Neural cell (in vitro differentiated cells): Measurements from ENCODE around the gene PIAS2. TPM values are rescaled to one million over a fixed set of nuclear protein-coding genes. Genes with fewer than 3 reads are reported as not detected.

Experiments used
- H2AFZ ChIP-seq: fragments of 200-600, 300-800 bp; sonication (generic), shearing (Covaris generic); 2 replicates; pipeline ENCODE4 v1.6.0; 2014; ENCODE audit warnings: low read depth, mild to moderate bottlenecking, antibody characterized with exemption, low read length, moderate library complexity
- H3F3A ChIP-seq: fragments of 200-600 bp; shearing (Covaris generic); 2 replicates; pipeline ENCODE4 v1.6.1; 2016; ENCODE audit warnings: mild to moderate bottlenecking, moderate library complexity, mixed read lengths, antibody characterized with exemption, low read length; ENCODE audit not compliant: insufficient read depth, poor library complexity, severe bottlenecking
- H3K27ac ChIP-seq: fragments of 200-600, 300-800 bp; sonication (generic), shearing (Covaris generic); 2 replicates; pipeline ENCODE4 v1.5.1; 2014; ENCODE audit warnings: mild to moderate bottlenecking, low read length, moderate library complexity
- H3K27me3 ChIP-seq: fragments of 300-800, 200-600 bp; sonication (generic), shearing (Covaris generic); 2 replicates; pipeline ENCODE4 v1.6.0; 2014; ENCODE audit warnings: mild to moderate bottlenecking, low read depth, low read length, moderate library complexity; ENCODE audit not compliant: insufficient read depth
- H3K36me3 ChIP-seq: fragments of 300-800, 200-600 bp; sonication (generic), shearing (Covaris generic); 2 replicates; pipeline ENCODE4 v1.5.1; 2014; ENCODE audit warnings: mild to moderate bottlenecking, antibody characterized with exemption, low read length, moderate library complexity; ENCODE audit not compliant: insufficient read depth
- H3K4me2 ChIP-seq: fragments of 300-800, 200-600 bp; sonication (generic), shearing (Covaris generic); 2 replicates; pipeline ENCODE4 v1.6.0; 2014; ENCODE audit warnings: mild to moderate bottlenecking, low read length
- H3K4me3 ChIP-seq: fragments of 300-800, 200-600 bp; sonication (generic), shearing (Covaris generic); 2 replicates; pipeline ENCODE4 v1.5.1; 2014; ENCODE audit warnings: mild to moderate bottlenecking, low read length, moderate library complexity
- H3K79me2 ChIP-seq: fragments of 200-600 bp; shearing (Covaris generic); replicated peaks from 2 replicates; pipeline ENCODE4 v1.6.0; 2014; ENCODE audit warnings: mild to moderate bottlenecking, low read length, moderate library complexity; ENCODE audit not compliant: insufficient read depth
- H3K9ac ChIP-seq: fragments of 300-800, 200-600 bp; sonication (generic), shearing (Covaris generic); 2 replicates; pipeline ENCODE4 v1.6.1; 2016; ENCODE audit warnings: mild to moderate bottlenecking, low read length, mixed read lengths
- H3K9me2 ChIP-seq: fragments of 200-600 bp; shearing (Covaris generic); 2 replicates; pipeline ENCODE4 v1.6.1; 2016; ENCODE audit warnings: mild to moderate bottlenecking, low read length, mixed read lengths; ENCODE audit not compliant: insufficient read depth
- H3K9me3 ChIP-seq: fragments of 200-600, 300-800 bp; sonication (generic), shearing (Covaris generic); 2 replicates; pipeline ENCODE4 v1.6.1; 2016; ENCODE audit warnings: mild to moderate bottlenecking, mixed run types, low read length, moderate library complexity, mixed read lengths
- H4K20me1 ChIP-seq: fragments of 200-600 bp; shearing (Covaris generic); 2 replicates; pipeline ENCODE4 v1.6.1; 2016; ENCODE audit warnings: mild to moderate bottlenecking, mixed run types; ENCODE audit not compliant: insufficient read depth
- EP300 ChIP-seq: fragments of 450-650 bp; conservative IDR thresholded peaks from 2 replicates; pipeline ENCODE4 v1.6.1; 2014; ENCODE audit warnings: antibody characterized with exemption, mild to moderate bottlenecking, moderate library complexity; ENCODE audit not compliant: poor library complexity, severe bottlenecking
- EZH2 ChIP-seq: fragments of 200-600, 300-800 bp; shearing (Covaris generic), sonication (generic); IDR thresholded peaks from 2 replicates; pipeline ENCODE4 v1.6.1; 2014; ENCODE audit warnings: antibody characterized with exemption, low read length, borderline replicate concordance, mild to moderate bottlenecking; ENCODE audit not compliant: insufficient read depth, poor library complexity, severe bottlenecking
- MXI1 ChIP-seq: fragments of 450-650 bp; conservative IDR thresholded peaks from 2 replicates; pipeline ENCODE4 v1.6.1; 2014; ENCODE audit warnings: antibody characterized with exemption, mild to moderate bottlenecking; ENCODE audit not compliant: poor library complexity, severe bottlenecking
- POLR2AphosphoS5 ChIP-seq: IDR thresholded peaks from 2 replicates; pipeline ENCODE4 v1.6.1; 2012
- RAD21 ChIP-seq: fragments of 450-650 bp; conservative IDR thresholded peaks from 2 replicates; pipeline ENCODE4 v1.6.1; 2014; ENCODE audit warnings: antibody characterized with exemption, mild to moderate bottlenecking, moderate library complexity
- SMC3 ChIP-seq: fragments of 450-650 bp; conservative IDR thresholded peaks from 2 replicates; pipeline ENCODE4 v1.6.1; 2014; ENCODE audit warnings: antibody characterized with exemption, mild to moderate bottlenecking, moderate library complexity; ENCODE audit not compliant: poor library complexity
- TAF1 ChIP-seq: IDR thresholded peaks from 2 replicates; pipeline ENCODE4 v1.6.1; 2012; ENCODE audit warnings: low read depth
- polyA plus RNA-seq: library from polyadenylated mRNA; depleted of rRNA; stranded (reverse); fragments of >200 nt; gene quantifications from 2 replicates; pipeline ENCODE4 v1.2.3, GENCODE V29; 2014
- TF ChIP-seq, protein P1 (sequence below): IDR thresholded peaks from 2 replicates; pipeline ENCODE4 v1.6.1; 2012; ENCODE audit warnings: borderline replicate concordance
- TF ChIP-seq, protein P2 (sequence below): fragments of 450-650 bp; IDR thresholded peaks from 2 replicates; pipeline ENCODE4 v1.5.1; 2014; ENCODE audit warnings: antibody characterized with exemption, mild to moderate bottlenecking, moderate library complexity; ENCODE audit not compliant: poor library complexity, severe bottlenecking

PIAS2 gene
- polyA plus RNA-seq, 1 donor from 2014 or later, result 32.1 TPM

DNA sequence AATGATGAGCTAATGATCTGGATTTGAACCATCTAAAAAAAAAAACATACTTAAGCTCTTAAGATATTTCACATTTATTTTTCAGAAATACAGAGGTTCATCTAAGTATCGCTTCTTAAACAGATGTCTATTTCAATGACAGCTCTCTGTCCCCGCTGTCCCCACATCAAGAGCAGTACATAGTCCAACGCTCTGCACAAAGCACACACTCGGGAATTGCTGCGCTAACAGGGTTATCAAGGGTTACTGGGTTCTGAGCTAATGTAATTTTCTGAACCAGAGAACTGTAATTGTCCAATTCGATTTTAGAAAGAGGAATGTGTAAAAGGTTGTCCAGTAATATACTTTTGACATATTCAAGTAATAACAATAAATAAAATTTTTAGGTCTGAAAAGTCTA is 101.6 kb downstream of the PIAS2 start:
- H3F3A ChIP-seq, result no peaks in the 10 kb centered on the region

DNA sequence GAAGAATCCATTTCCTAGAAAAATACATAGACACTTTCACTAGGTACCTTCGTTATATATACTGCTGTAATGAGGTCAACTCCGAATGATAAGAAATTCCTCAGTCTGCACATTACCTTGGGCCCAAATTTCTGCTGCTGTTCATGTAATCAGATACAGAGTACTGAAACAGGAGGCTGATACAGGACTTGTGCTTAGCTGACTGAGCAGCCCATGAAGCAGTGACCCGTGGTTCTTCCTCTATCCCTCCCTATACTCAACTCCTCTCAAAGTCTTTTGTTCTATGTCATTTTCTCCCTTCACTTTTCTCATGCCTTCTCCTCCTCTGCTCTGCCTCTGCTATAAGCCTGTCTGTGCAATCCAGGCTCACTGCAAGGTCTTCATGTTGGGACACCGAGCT is 102.9 kb downstream of the PIAS2 start:
- H2AFZ ChIP-seq, result no peak overlapping the region
- no peaks in the 10 kb centered on the region for H3K9me3 ChIP-seq
- no peaks in the 10 kb centered on the region for H3K9me2 ChIP-seq
- no peak overlapping the region for H3K4me2 ChIP-seq
- H3K36me3 ChIP-seq, result no peaks in the 10 kb centered on the region
- H4K20me1 ChIP-seq, result no peaks in the 10 kb centered on the region
- H3K4me3 ChIP-seq, result no peak overlapping the region
- no peaks in the 10 kb centered on the region for H3F3A ChIP-seq
- no peak for TF ChIP-seq EZH2
- TF ChIP-seq EP300, result no peak
- TF ChIP-seq, protein P1, sequence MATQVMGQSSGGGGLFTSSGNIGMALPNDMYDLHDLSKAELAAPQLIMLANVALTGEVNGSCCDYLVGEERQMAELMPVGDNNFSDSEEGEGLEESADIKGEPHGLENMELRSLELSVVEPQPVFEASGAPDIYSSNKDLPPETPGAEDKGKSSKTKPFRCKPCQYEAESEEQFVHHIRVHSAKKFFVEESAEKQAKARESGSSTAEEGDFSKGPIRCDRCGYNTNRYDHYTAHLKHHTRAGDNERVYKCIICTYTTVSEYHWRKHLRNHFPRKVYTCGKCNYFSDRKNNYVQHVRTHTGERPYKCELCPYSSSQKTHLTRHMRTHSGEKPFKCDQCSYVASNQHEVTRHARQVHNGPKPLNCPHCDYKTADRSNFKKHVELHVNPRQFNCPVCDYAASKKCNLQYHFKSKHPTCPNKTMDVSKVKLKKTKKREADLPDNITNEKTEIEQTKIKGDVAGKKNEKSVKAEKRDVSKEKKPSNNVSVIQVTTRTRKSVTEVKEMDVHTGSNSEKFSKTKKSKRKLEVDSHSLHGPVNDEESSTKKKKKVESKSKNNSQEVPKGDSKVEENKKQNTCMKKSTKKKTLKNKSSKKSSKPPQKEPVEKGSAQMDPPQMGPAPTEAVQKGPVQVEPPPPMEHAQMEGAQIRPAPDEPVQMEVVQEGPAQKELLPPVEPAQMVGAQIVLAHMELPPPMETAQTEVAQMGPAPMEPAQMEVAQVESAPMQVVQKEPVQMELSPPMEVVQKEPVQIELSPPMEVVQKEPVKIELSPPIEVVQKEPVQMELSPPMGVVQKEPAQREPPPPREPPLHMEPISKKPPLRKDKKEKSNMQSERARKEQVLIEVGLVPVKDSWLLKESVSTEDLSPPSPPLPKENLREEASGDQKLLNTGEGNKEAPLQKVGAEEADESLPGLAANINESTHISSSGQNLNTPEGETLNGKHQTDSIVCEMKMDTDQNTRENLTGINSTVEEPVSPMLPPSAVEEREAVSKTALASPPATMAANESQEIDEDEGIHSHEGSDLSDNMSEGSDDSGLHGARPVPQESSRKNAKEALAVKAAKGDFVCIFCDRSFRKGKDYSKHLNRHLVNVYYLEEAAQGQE, result no peak
- TF ChIP-seq TAF1, result no peak
- no peak for TF ChIP-seq SMC3
- TF ChIP-seq MXI1, result no peak
- TF ChIP-seq POLR2AphosphoS5, result no peak
- TF ChIP-seq, protein P2, sequence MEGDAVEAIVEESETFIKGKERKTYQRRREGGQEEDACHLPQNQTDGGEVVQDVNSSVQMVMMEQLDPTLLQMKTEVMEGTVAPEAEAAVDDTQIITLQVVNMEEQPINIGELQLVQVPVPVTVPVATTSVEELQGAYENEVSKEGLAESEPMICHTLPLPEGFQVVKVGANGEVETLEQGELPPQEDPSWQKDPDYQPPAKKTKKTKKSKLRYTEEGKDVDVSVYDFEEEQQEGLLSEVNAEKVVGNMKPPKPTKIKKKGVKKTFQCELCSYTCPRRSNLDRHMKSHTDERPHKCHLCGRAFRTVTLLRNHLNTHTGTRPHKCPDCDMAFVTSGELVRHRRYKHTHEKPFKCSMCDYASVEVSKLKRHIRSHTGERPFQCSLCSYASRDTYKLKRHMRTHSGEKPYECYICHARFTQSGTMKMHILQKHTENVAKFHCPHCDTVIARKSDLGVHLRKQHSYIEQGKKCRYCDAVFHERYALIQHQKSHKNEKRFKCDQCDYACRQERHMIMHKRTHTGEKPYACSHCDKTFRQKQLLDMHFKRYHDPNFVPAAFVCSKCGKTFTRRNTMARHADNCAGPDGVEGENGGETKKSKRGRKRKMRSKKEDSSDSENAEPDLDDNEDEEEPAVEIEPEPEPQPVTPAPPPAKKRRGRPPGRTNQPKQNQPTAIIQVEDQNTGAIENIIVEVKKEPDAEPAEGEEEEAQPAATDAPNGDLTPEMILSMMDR, result no peak
- no peak for TF ChIP-seq RAD21
- H3K9ac ChIP-seq, result no peak overlapping the region
- no peaks in the 10 kb centered on the region for H3K27me3 ChIP-seq
- H3K27ac ChIP-seq, result no peak overlapping the region
- H3K79me2 ChIP-seq, result no peaks in the 10 kb centered on the region

More for the DNA sequence above, 101.6 kb downstream of the PIAS2 start:
- H3K4me2 ChIP-seq, result no peak overlapping the region
- H3K9me3 ChIP-seq, result no peaks in the 10 kb centered on the region
- no peak overlapping the region for H2AFZ ChIP-seq
- no peak overlapping the region for H3K27ac ChIP-seq
- no peak overlapping the region for H3K4me3 ChIP-seq
- no peak overlapping the region for H3K9ac ChIP-seq
- no peaks in the 10 kb centered on the region for H3K36me3 ChIP-seq
- no peaks in the 10 kb centered on the region for H3K27me3 ChIP-seq
- TF ChIP-seq, protein P1, result no peak
- TF ChIP-seq RAD21 (no peak), EZH2 (no peak)
- H3K79me2 ChIP-seq, result no peaks in the 10 kb centered on the region
- H3K9me2 ChIP-seq, result no peaks in the 10 kb centered on the region
- no peaks in the 10 kb centered on the region for H4K20me1 ChIP-seq
